H1 (cell line): ENCODE data around the gene ZBTB14. TPM values are rescaled to one million over a fixed set of nuclear protein-coding genes. Genes with fewer than 3 reads are reported as not detected.

Source experiments
- CTCF ChIA-PET: fragments of 300-600 bp; sonication (Branson Sonifier 250); formaldehyde crosslinking; loops from one replicate; lab custom pipeline; 2021; ENCODE audit not compliant: partially characterized antibody; lab: Charles Lee
- POLR2A ChIA-PET: fragments of 300-600 bp; sonication (Branson Sonifier 250); formaldehyde crosslinking; loops from one replicate; lab custom pipeline; 2021; ENCODE audit warnings: inconsistent platforms; ENCODE audit not compliant: partially characterized antibody; lab: Charles Lee
- DNase-seq, 2 experiments: peaks; one replicate each; pipeline versions ENCODE4 v3.0.0 to v3.0.0-alpha.2; 2010 to 2022; ENCODE audit warnings: low spot score in 2 of 2, low read depth in 1 of 2, mixed read lengths in 1 of 2
- FAIRE-seq: peaks from 2 replicates; lab custom pipeline; 2011; peaks lifted over from hg19 to GRCh38; lab: Jason Lieb, UNC
- H2AFZ ChIP-seq: 2 replicates; pipeline ENCODE4 v1.8.1; 2012; ENCODE audit warnings: low read length, inconsistent platforms
- H2AK5ac ChIP-seq: 2 replicates; pipeline ENCODE4 v1.6.1; 2013; ENCODE audit warnings: low read depth, low read length
- H2BK120ac ChIP-seq: replicated peaks from 2 replicates; pipeline ENCODE3; 2013; ENCODE audit warnings: low read depth, low read length, inconsistent platforms
- H2BK12ac ChIP-seq: 2 replicates; pipeline ENCODE4 v1.6.1; 2013; ENCODE audit warnings: low read depth, low read length
- H2BK15ac ChIP-seq: 2 replicates; pipeline ENCODE4 v1.6.1; 2013; ENCODE audit warnings: low read length
- H2BK20ac ChIP-seq: 2 replicates; pipeline ENCODE4 v1.6.1; 2013; ENCODE audit warnings: low read length
- H2BK5ac ChIP-seq: 2 replicates; pipeline ENCODE4 v1.6.1; 2013; ENCODE audit warnings: low read depth, low read length
- H3K14ac ChIP-seq: 2 replicates; pipeline ENCODE4 v1.6.1; 2013; ENCODE audit warnings: inconsistent platforms; ENCODE audit not compliant: insufficient read length
- H3K18ac ChIP-seq: 2 replicates; pipeline ENCODE4 v1.6.1; 2013; ENCODE audit warnings: low read length; ENCODE audit errors: extremely low read depth
- H3K23ac ChIP-seq: 2 replicates; pipeline ENCODE4 v1.6.1; 2013; ENCODE audit warnings: inconsistent platforms; ENCODE audit not compliant: insufficient read length
- H3K23me2 ChIP-seq: 2 replicates; pipeline ENCODE4 v1.6.1; 2013; ENCODE audit warnings: low read depth, low read length
- H3K27ac ChIP-seq: 2 replicates; pipeline ENCODE4 v1.6.1; 2011; ENCODE audit warnings: low read depth, low read length, inconsistent platforms
- H3K27me3 ChIP-seq, 4 experiments: replicated peaks in 1 of 4; 1 replicate in 1 of 4; 2 replicates in 3 of 4; pipeline versions ENCODE4 v1.6.1 to v1.8.1; 2011 to 2013; ENCODE audit warnings: low read length in 3 of 4, mild to moderate bottlenecking in 3 of 4, inconsistent platforms in 2 of 4, mixed read lengths in 2 of 4, moderate library complexity in 1 of 4; ENCODE audit not compliant: control insufficient read depth in 3 of 4, insufficient read depth in 3 of 4; ENCODE audit errors: extremely low read depth in 1 of 4
- H3K36me3 ChIP-seq, 4 experiments: 2 replicates each; pipeline versions ENCODE4 v1.6.1 to v1.8.1; 2011 to 2013; ENCODE audit warnings: mild to moderate bottlenecking in 4 of 4, low read length in 3 of 4, moderate library complexity in 2 of 4, control low read depth in 1 of 4, inconsistent platforms in 1 of 4; ENCODE audit not compliant: insufficient read depth in 4 of 4, control insufficient read depth in 2 of 4
- H3K4ac ChIP-seq: replicated peaks from 2 replicates; pipeline ENCODE3; 2013; ENCODE audit warnings: low read length, low read depth, mixed read lengths, inconsistent platforms; ENCODE audit not compliant: insufficient read length
- H3K4me1 ChIP-seq, 4 experiments: replicated peaks in 1 of 4; 1 replicate in 1 of 4; 2 replicates in 3 of 4; pipeline versions ENCODE4 v1.6.1 to v1.8.1; 2011 to 2013; ENCODE audit warnings: low read length in 3 of 4, inconsistent platforms in 2 of 4, mixed read lengths in 1 of 4; ENCODE audit not compliant: insufficient read depth in 4 of 4, control insufficient read depth in 3 of 4
- H3K4me2 ChIP-seq, 2 experiments: 2 replicates each; pipeline versions ENCODE4 v1.6.1 to v1.8.1; 2011 to 2013; ENCODE audit warnings: low read depth in 2 of 2, low read length in 2 of 2, control low read depth in 1 of 2, inconsistent platforms in 1 of 2, mild to moderate bottlenecking in 1 of 2; ENCODE audit not compliant: insufficient read depth in 1 of 2
- H3K4me3 ChIP-seq, 4 experiments: fragments of 200-600, 300-600 bp in 1 of 4; sonication (generic), shearing (Covaris generic), sonication (Bioruptor Twin) in 1 of 4; 2 replicates each; pipeline versions ENCODE4 v1.5.1 to v1.8.1; 2011 to 2016; ENCODE audit warnings: low read length in 4 of 4, low read depth in 3 of 4, control low read depth in 2 of 4, inconsistent platforms in 2 of 4, mild to moderate bottlenecking in 2 of 4, mixed read lengths in 1 of 4, moderate library complexity in 1 of 4; ENCODE audit not compliant: insufficient read depth in 2 of 4; ENCODE audit errors: extremely low read depth in 1 of 4
- H3K56ac ChIP-seq: replicated peaks from 2 replicates; pipeline ENCODE3; 2013; ENCODE audit warnings: low read depth, mild to moderate bottlenecking, mixed read lengths, low read length, inconsistent platforms; ENCODE audit not compliant: insufficient read length
- H3K79me1 ChIP-seq: 2 replicates; pipeline ENCODE4 v1.6.1; 2013; ENCODE audit warnings: low read depth, low read length, control low read depth
- H3K79me2 ChIP-seq, 2 experiments: 2 replicates each; pipeline versions ENCODE4 v1.6.1 to v1.8.1; 2012 to 2013; ENCODE audit warnings: low read length in 2 of 2, mild to moderate bottlenecking in 2 of 2, inconsistent platforms in 1 of 2; ENCODE audit not compliant: insufficient read depth in 2 of 2, control insufficient read depth in 1 of 2
- H3K9ac ChIP-seq, 4 experiments: replicated peaks in 1 of 4; 1 replicate in 1 of 4; 2 replicates in 3 of 4; pipeline versions ENCODE4 v1.6.1 to v1.8.1; 2011 to 2013; ENCODE audit warnings: low read depth in 3 of 4, low read length in 3 of 4, control low read depth in 2 of 4, mild to moderate bottlenecking in 2 of 4, moderate library complexity in 2 of 4, inconsistent platforms in 1 of 4; ENCODE audit errors: extremely low read depth in 1 of 4
- H3K9me3 ChIP-seq, 2 experiments: 2 replicates each; pipeline versions ENCODE4 v1.6.1 to v1.8.1; 2012 to 2013; ENCODE audit warnings: mild to moderate bottlenecking in 2 of 2, moderate library complexity in 2 of 2, control low read depth in 1 of 2, inconsistent platforms in 1 of 2, low read depth in 1 of 2, low read length in 1 of 2, mixed read lengths in 1 of 2; ENCODE audit not compliant: insufficient read depth in 2 of 2
- H4K20me1 ChIP-seq, 2 experiments: replicated peaks in 1 of 2; 2 replicates each; pipeline versions ENCODE3 to v1.8.1; 2011 to 2013; ENCODE audit warnings: inconsistent platforms in 2 of 2, low read length in 2 of 2, mild to moderate bottlenecking in 1 of 2; ENCODE audit not compliant: insufficient read depth in 2 of 2, control insufficient read depth in 1 of 2
- H4K5ac ChIP-seq: 2 replicates; pipeline ENCODE4 v1.6.1; 2013; ENCODE audit warnings: low read length, low read depth, mixed read lengths, inconsistent platforms; ENCODE audit not compliant: insufficient read length
- H4K8ac ChIP-seq: 2 replicates; pipeline ENCODE4 v1.8.0; 2013; ENCODE audit warnings: mild to moderate bottlenecking, moderate library complexity, low read length, inconsistent platforms; ENCODE audit not compliant: insufficient read depth; ENCODE audit errors: extremely low read depth
- H4K91ac ChIP-seq: replicated peaks from 2 replicates; pipeline ENCODE3; 2013; ENCODE audit warnings: low read length, mixed read lengths, inconsistent platforms; ENCODE audit not compliant: insufficient read length
- BRCA1 ChIP-seq: IDR thresholded peaks from 2 replicates; pipeline ENCODE4 v1.6.1; 2012; ENCODE audit warnings: low read depth, low read length, improper control_type of control experiment
- CHD2 ChIP-seq: IDR thresholded peaks from 2 replicates; pipeline ENCODE4 v1.6.1; 2012; ENCODE audit warnings: low read length, improper control_type of control experiment
- HDAC2 ChIP-seq, 2 experiments: fragments of 300-600 bp in 1 of 2; sonication (generic) in 1 of 2; IDR thresholded peaks; 2 replicates each; pipeline ENCODE4 v1.6.1; 2011 to 2012; ENCODE audit warnings: low read depth in 2 of 2, low read length in 2 of 2, mild to moderate bottlenecking in 2 of 2, moderate library complexity in 2 of 2, borderline replicate concordance in 1 of 2, inconsistent platforms in 1 of 2
- PHF8 ChIP-seq: fragments of 200-600 bp; sonication (generic); conservative IDR thresholded peaks from 2 replicates; pipeline ENCODE4 v1.7.1; 2012; ENCODE audit warnings: low read depth, mild to moderate bottlenecking, inconsistent platforms, low read length, moderate library complexity
- POU5F1 ChIP-seq: IDR thresholded peaks from 2 replicates; pipeline ENCODE4 v1.6.1; 2011; ENCODE audit warnings: low read depth, mild to moderate bottlenecking, low read length, moderate library complexity
- RAD21 ChIP-seq, 2 experiments: IDR thresholded peaks in 1 of 2; conservative IDR thresholded peaks in 1 of 2; 2 replicates each; pipeline ENCODE4 v1.6.1; 2011; ENCODE audit warnings: low read depth in 2 of 2, low read length in 2 of 2, improper control_type of control experiment in 1 of 2, inconsistent platforms in 1 of 2, mild to moderate bottlenecking in 1 of 2, moderate library complexity in 1 of 2
- RBBP5 ChIP-seq: IDR thresholded peaks from 2 replicates; pipeline ENCODE4 v1.7.1; 2012; ENCODE audit warnings: low read depth, mild to moderate bottlenecking, inconsistent platforms, low read length, moderate library complexity, borderline replicate concordance
- WGBS, 2 experiments: shearing (Covaris generic) in 1 of 2; methylation state at CpG; one replicate each; pipeline versions ENCODE4 v1.1.6 to v1.1.7; 2013 to 2015; ENCODE audit warnings: low lambda C conversion rate in 2 of 2, mixed read lengths in 2 of 2, inconsistent platforms in 1 of 2, low coverage in 1 of 2, missing lambda C conversion rate in 1 of 2; ENCODE audit not compliant: insufficient replicate concordance in 2 of 2, insufficient coverage in 1 of 2, insufficient read length in 1 of 2; ENCODE audit errors: extremely low coverage in 1 of 2, missing lambda C conversion rate in 1 of 2; 5-methylcytosine and 5-hydroxymethylcytosine counted together
- polyA plus RNA-seq, 7 experiments: library from polyadenylated mRNA; depleted of rRNA in 3 of 7; stranded (reverse) in 5 of 7; unstranded in 2 of 7; fragments of >200 nt in 5 of 7; fragments of 200-250 nt in 2 of 7; gene quantifications; 1 replicate in 5 of 7; 2 replicates in 1 of 7; 4 replicates in 1 of 7; pipeline versions ENCODE4 v1.2.1 to v1.2.3, GENCODE V29; 2011 to 2013; ENCODE audit warnings: missing spikeins in 2 of 7, mixed read lengths in 2 of 7
- total RNA-seq: library from RNA; stranded (reverse); fragmentation: NEBNext Ultra II Directional; extraction: Animal tissue kit (Norgen Biotek cat#: 25700); gene quantifications from 2 replicates; pipeline ENCODE4 v1.2.1, GENCODE V29; 2021

The ZBTB14 gene
- total and polyA plus RNA-seq, 2 of the 8 experiments (the other 6 are each of a cell fraction or from before 2014, with no cell fraction given), result 5.2 to 18.3 TPM

DNA sequence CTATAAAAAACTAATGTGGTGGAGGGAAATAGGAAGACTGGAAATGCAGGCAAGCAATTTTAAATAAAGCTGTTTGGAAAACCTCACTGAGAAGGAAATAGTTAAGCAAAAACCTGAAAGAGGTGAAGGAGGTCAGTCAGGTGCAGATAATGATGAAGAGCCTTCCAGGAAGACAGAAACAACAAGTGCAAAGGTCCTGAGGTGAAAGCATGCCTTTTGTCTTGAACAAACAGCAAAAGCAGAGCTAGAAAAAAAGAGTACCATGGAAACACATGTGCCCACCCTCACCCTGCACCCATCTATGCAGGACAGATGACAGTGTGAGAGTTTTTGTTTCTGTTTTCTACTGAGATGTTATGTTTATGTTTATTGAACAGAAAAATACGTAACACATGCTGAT is 8.1 kb upstream of the ZBTB14 start:
- Histone ChIP-seq H3K4me2 (no peak overlapping the region), H2AFZ (no peak overlapping the region), H3K27ac (no peak overlapping the region), H4K5ac (no peak overlapping the region), H2BK15ac (no peak overlapping the region), H2BK120ac (no peak overlapping the region), H3K36me3 (no peaks in the 10 kb centered on the region), H2AK5ac (no peak overlapping the region), H3K56ac (no peak overlapping the region), H4K20me1 (no peaks in the 10 kb centered on the region), H2BK12ac (no peak overlapping the region), H3K4ac (no peak overlapping the region), H3K23ac (no peak overlapping the region), H3K9ac (no peak overlapping the region), H3K79me1 (no peaks in the 10 kb centered on the region), H3K27me3 (no peaks in the 10 kb centered on the region; a peak in 1 of 7 replicates), H2BK5ac (no peak overlapping the region), H3K14ac (no peak overlapping the region), H3K23me2 (no peaks in the 10 kb centered on the region), H3K9me3 (no peaks in the 10 kb centered on the region), H3K79me2 (no peaks in the 10 kb centered on the region), H3K18ac (no peak overlapping the region), H2BK20ac (no peak overlapping the region), H4K8ac (no peak overlapping the region), H3K4me3 (no peak overlapping the region), H3K4me1 (no peaks in the 10 kb centered on the region), H4K91ac (no peak overlapping the region)
- DNase-seq, result no peak
- FAIRE-seq, result no peak
- TF ChIP-seq POU5F1 (no peak), CHD2 (no peak), RBBP5 (no peak), RAD21 (IDR thresholded peaks at IDR 0.05 in 1 of 2, conservative IDR thresholded peaks at IDR 0.05 in 1 of 2; ENCODE audit: low read depth in 2 of 2, low read length in 2 of 2) (no peak), PHF8 (no peak), HDAC2 (IDR thresholded peaks at IDR 0.05; ENCODE audit: borderline replicate concordance in 1 of 2, low read depth in 2 of 2, low read length in 2 of 2) (no peak), BRCA1 (no peak)
- 47% methylated on average over 1 of the region's 1 CpG; no CpG with 5 or more reads in 1 of the 2 experiments for WGBS, 2 experiments
- POLR2A ChIA-PET, result no interaction called here
- CTCF ChIA-PET, result interaction anchor here (1.4 kb wide), 1 partner anchor 10 kb away, joined by 4 read pairs; no protein-coding TSS in a partner anchor
